ENCODE data around the gene AVPR1B.

GRCh38 chr1:206143537-206144172 is 26.5 kb upstream of the AVPR1B start:
- TF ChIP-seq JUNB (IDR thresholded peaks at IDR 0.05) (no peak), CTCF (IDR thresholded peaks at IDR 0.05) (no peak), RAD21 (conservative IDR thresholded peaks at IDR 0.05 in 1 of 2, IDR thresholded peaks at IDR 0.05 in 1 of 2) (no peak), POLR2A (IDR thresholded peaks at IDR 0.05; ENCODE audit: low read length) (no peak), EP300 (IDR thresholded peaks at IDR 0.05) (no peak), REST (IDR thresholded peaks at IDR 0.05) (no peak)
